Keratinocyte (primary cell): ENCODE results near the gene SYDE1. TPM values are rescaled to one million over a fixed set of nuclear protein-coding genes. Genes with fewer than 3 reads are reported as not detected.

ENCODE experiments used
- DNase-seq: peaks from one replicate; pipeline ENCODE4 v3.0.0-alpha.2; 2011; ENCODE audit warnings: low read depth, missing footprints, low spot score
- FAIRE-seq: peaks from 2 replicates; lab custom pipeline; 2011; peaks lifted over from hg19 to GRCh38; lab: Jason Lieb, UNC
- H2AFZ ChIP-seq: 2 replicates; pipeline ENCODE4 v1.6.0; 2012; ENCODE audit warnings: low read length, control low read depth, inconsistent platforms; ENCODE audit not compliant: control insufficient read depth
- H3K27ac ChIP-seq: 2 replicates; pipeline ENCODE4 v1.5.1; 2011; ENCODE audit warnings: low read length; ENCODE audit not compliant: control insufficient read depth, insufficient read depth
- H3K27me3 ChIP-seq: 3 replicates; pipeline ENCODE4 v1.6.0; 2011; ENCODE audit warnings: low read length; ENCODE audit not compliant: control insufficient read depth, insufficient read depth; ENCODE audit errors: extremely low read depth
- H3K36me3 ChIP-seq, 2 experiments: 2 replicates in 1 of 2; 3 replicates in 1 of 2; pipeline ENCODE4 v1.5.1; 2011; ENCODE audit warnings: low read length in 2 of 2, mild to moderate bottlenecking in 1 of 2; ENCODE audit not compliant: control insufficient read depth in 2 of 2, insufficient read depth in 2 of 2; ENCODE audit errors: extremely low read depth in 1 of 2
- H3K4me1 ChIP-seq: 3 replicates; pipeline ENCODE4 v1.5.1; 2011; ENCODE audit warnings: low read length; ENCODE audit not compliant: control insufficient read depth, insufficient read depth; ENCODE audit errors: extremely low read depth
- H3K4me2 ChIP-seq: 3 replicates; pipeline ENCODE4 v1.6.0; 2011; ENCODE audit warnings: low read depth, low read length; ENCODE audit not compliant: control insufficient read depth, insufficient read depth; ENCODE audit errors: extremely low read depth
- H3K4me3 ChIP-seq, 3 experiments: fragments of 200-600 bp in 1 of 3; sonication (generic) in 1 of 3; 2 replicates in 2 of 3; 3 replicates in 1 of 3; pipeline ENCODE4 v1.5.1; 2011 to 2016; ENCODE audit warnings: low read length in 3 of 3, mild to moderate bottlenecking in 3 of 3, control low read depth in 2 of 3, inconsistent platforms in 1 of 3, low read depth in 1 of 3, mixed read lengths in 1 of 3, mixed run types in 1 of 3, moderate library complexity in 1 of 3; ENCODE audit not compliant: control insufficient read depth in 2 of 3, insufficient read depth in 2 of 3; ENCODE audit errors: extremely low read depth in 1 of 3
- H3K79me2 ChIP-seq: 2 replicates; pipeline ENCODE4 v1.6.0; 2012; ENCODE audit warnings: low read length; ENCODE audit not compliant: control insufficient read depth, insufficient read depth
- H3K9ac ChIP-seq: 3 replicates; pipeline ENCODE4 v1.6.0; 2011; ENCODE audit warnings: low read length; ENCODE audit not compliant: control insufficient read depth, insufficient read depth; ENCODE audit errors: extremely low read depth
- H3K9me1 ChIP-seq: 3 replicates; pipeline ENCODE4 v1.6.0; 2011; ENCODE audit warnings: low read length; ENCODE audit not compliant: control insufficient read depth, insufficient read depth; ENCODE audit errors: extremely low read depth
- H3K9me3 ChIP-seq: 2 replicates; pipeline ENCODE4 v1.5.1; 2012; ENCODE audit warnings: low read depth, low read length; ENCODE audit not compliant: control insufficient read depth
- H4K20me1 ChIP-seq: 3 replicates; pipeline ENCODE4 v1.6.0; 2011; ENCODE audit warnings: low read length; ENCODE audit not compliant: control insufficient read depth, insufficient read depth; ENCODE audit errors: extremely low read depth
- CTCF ChIP-seq, 3 experiments: IDR thresholded peaks in 1 of 3; conservative IDR thresholded peaks in 1 of 3; optimal IDR thresholded peaks in 1 of 3; 2 replicates in 2 of 3; 3 replicates in 1 of 3; pipeline versions ENCODE3 to v1.5.1; 2011; ENCODE audit warnings: low read length in 3 of 3, mild to moderate bottlenecking in 3 of 3, moderate library complexity in 2 of 3, control low read depth in 1 of 3, inconsistent platforms in 1 of 3; ENCODE audit not compliant: insufficient read depth in 2 of 3; ENCODE audit errors: extremely low read depth in 1 of 3
- EZH2 ChIP-seq: IDR thresholded peaks from one replicate; pipeline ENCODE4 v1.6.1; 2012; ENCODE audit warnings: inconsistent platforms, mild to moderate bottlenecking, low read length, moderate library complexity
- dilution Hi-C: fragments of 300-500 bp; cut with MboI; formaldehyde crosslinking; loops from one replicate; pipeline ENCODE4 v1.7.0; 2020; ENCODE audit warnings: low sequenced_read_pairs; ENCODE audit not compliant: extremely low pct_ligation_motif_present
- polyA plus RNA-seq, 5 experiments: library from polyadenylated mRNA; depleted of rRNA in 3 of 5; stranded (reverse) in 3 of 5; stranded (forward) in 1 of 5; unstranded in 1 of 5; fragments of >200 nt; gene quantifications; 1 replicate in 1 of 5; 2 replicates in 3 of 5; 3 replicates in 1 of 5; pipeline versions ENCODE4 v1.2.1 to v1.2.3, GENCODE V29; 2011 to 2012; ENCODE audit warnings: missing spikeins in 2 of 5, low read depth in 1 of 5, low replicate concordance in 1 of 5

SYDE1 gene
- polyA plus RNA-seq, 1 donor (not counting 4 experiments of a cell fraction or from before 2014, with no cell fraction given), result 5.8 TPM

- Histone ChIP-seq H3K4me2 (no peak overlapping the region), H4K20me1 (no peaks in the 10 kb centered on the region), H3K79me2 (no peaks in the 10 kb centered on the region), H3K9me3 (no peaks in the 10 kb centered on the region), H2AFZ (no peak overlapping the region), H3K27ac (no peak overlapping the region), H3K36me3 (no peaks in the 10 kb centered on the region), H3K27me3 (no peaks in the 10 kb centered on the region), H3K4me1 (peaks cover 6% of the 10 kb centered on the region), H3K9ac (no peak overlapping the region), H3K9me1 (no peaks in the 10 kb centered on the region), H3K4me3 (no peak overlapping the region)
- TF ChIP-seq EZH2 (no peak), CTCF (optimal IDR thresholded peaks at IDR 0.05 in 1 of 3, IDR thresholded peaks at IDR 0.05 in 1 of 3, conservative IDR thresholded peaks at IDR 0.05 in 1 of 3; ENCODE audit: extremely low read depth in 1 of 3, insufficient read depth in 2 of 3, low read length in 3 of 3) (no peak)
- FAIRE-seq, result no peak
- no peak for DNase-seq
- dilution Hi-C loops, result no loop called here
Measured at GRCh38 chr19:15098460-15098859, 8.7 kb upstream of the SYDE1 start.

GRCh38 chr19:15099017-15099582 is 8.1 kb upstream of the SYDE1 start:
- Histone ChIP-seq H3K27me3 (no peaks in the 10 kb centered on the region), H4K20me1 (no peaks in the 10 kb centered on the region), H3K4me1 (peaks cover 6% of the 10 kb centered on the region), H3K9ac (no peak overlapping the region), H2AFZ (no peak overlapping the region), H3K9me1 (no peaks in the 10 kb centered on the region), H3K27ac (no peak overlapping the region), H3K4me3 (no peak overlapping the region), H3K79me2 (no peaks in the 10 kb centered on the region), H3K36me3 (no peaks in the 10 kb centered on the region), H3K4me2 (no peak overlapping the region), H3K9me3 (peaks cover under 1% of the 10 kb centered on the region)
- FAIRE-seq (no peak), DNase-seq (no peak)
- dilution Hi-C loops, result no loop called here
- no peak for TF ChIP-seq CTCF (optimal IDR thresholded peaks at IDR 0.05 in 1 of 3, IDR thresholded peaks at IDR 0.05 in 1 of 3, conservative IDR thresholded peaks at IDR 0.05 in 1 of 3; ENCODE audit: extremely low read depth in 1 of 3, insufficient read depth in 2 of 3, low read length in 3 of 3)
